Gastrocnemius medialis (tissue), 4 donors: ENCODE results near the gene GNB1L.

Experiments
- POLR2A ChIP-seq, 2 donors: fragments of 450-650 bp; IDR thresholded peaks; one replicate each; pipeline ENCODE4 v1.6.1; 2017; ENCODE audit warnings: antibody characterized with exemption in 2 of 2, mild to moderate bottlenecking in 2 of 2, moderate library complexity in 2 of 2
- TF ChIP-seq, protein P1 (sequence below), 5 experiments: fragments of 450-650 bp in 3 of 5; fragments of 200-600 bp in 2 of 5; sonication (generic) in 2 of 5; IDR thresholded peaks in 4 of 5; conservative IDR thresholded peaks in 1 of 5; 1 replicate in 4 of 5; 2 replicates in 1 of 5; pipeline ENCODE4 v1.5.1; 2016 to 2019; ENCODE audit warnings: antibody characterized with exemption in 5 of 5, mild to moderate bottlenecking in 3 of 5, moderate library complexity in 3 of 5

DNA sequence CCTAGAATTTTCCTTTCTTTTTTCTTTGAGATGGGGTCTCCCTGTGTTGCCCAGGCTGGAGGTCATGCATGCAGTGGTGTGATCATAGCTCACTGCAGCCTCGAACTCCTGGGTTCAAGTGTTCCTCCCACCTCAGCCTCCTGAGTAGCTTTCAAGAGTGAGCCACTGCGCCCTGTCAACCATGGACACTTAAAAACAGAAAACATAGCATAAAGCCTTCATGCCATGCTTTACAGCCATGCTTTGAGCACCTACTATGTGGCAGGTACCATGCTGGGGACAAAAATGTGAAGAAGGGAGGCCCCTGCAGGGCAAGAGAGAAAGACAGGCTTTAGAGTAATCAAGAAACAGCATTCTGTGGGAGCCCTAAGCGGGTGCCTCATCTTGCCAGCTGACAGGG lies 13.7 kb upstream of the GNB1L start:
- TF ChIP-seq, protein P1, sequence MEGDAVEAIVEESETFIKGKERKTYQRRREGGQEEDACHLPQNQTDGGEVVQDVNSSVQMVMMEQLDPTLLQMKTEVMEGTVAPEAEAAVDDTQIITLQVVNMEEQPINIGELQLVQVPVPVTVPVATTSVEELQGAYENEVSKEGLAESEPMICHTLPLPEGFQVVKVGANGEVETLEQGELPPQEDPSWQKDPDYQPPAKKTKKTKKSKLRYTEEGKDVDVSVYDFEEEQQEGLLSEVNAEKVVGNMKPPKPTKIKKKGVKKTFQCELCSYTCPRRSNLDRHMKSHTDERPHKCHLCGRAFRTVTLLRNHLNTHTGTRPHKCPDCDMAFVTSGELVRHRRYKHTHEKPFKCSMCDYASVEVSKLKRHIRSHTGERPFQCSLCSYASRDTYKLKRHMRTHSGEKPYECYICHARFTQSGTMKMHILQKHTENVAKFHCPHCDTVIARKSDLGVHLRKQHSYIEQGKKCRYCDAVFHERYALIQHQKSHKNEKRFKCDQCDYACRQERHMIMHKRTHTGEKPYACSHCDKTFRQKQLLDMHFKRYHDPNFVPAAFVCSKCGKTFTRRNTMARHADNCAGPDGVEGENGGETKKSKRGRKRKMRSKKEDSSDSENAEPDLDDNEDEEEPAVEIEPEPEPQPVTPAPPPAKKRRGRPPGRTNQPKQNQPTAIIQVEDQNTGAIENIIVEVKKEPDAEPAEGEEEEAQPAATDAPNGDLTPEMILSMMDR (IDR thresholded peaks at IDR 0.05 in 4 of 5, conservative IDR thresholded peaks at IDR 0.05 in 1 of 5) = no peak
- TF ChIP-seq POLR2A (IDR thresholded peaks at IDR 0.05) = no peak
